Left lung (tissue), 14 donors: ENCODE measurements around the gene CCDC83. TPM values are rescaled to one million over a fixed set of nuclear protein-coding genes. Genes with fewer than 3 reads are reported as not detected.

ENCODE experiments used
- ATAC-seq: fragments of 200-7000 bp; cut with Tn5 transposase; one replicate; pipeline ENCODE4 v1.9.1; 2020; ENCODE audit warnings: moderate library complexity
- DNase-seq, 4 donors: peaks; one replicate each; pipeline ENCODE4 v3.0.0-alpha.2; 2013 to 2020
- H3K27ac ChIP-seq, 2 donors: fragments of 200-600 bp; sonication (generic) in 1 of 2; one replicate each; pipeline versions ENCODE4 v1.5.0 to v1.8.0; 2020 to 2021
- H3K27me3 ChIP-seq, 2 donors: fragments of 200-600 bp; sonication (generic) in 1 of 2; one replicate each; pipeline versions ENCODE4 v1.5.0 to v1.8.0; 2020 to 2021
- H3K36me3 ChIP-seq, 2 donors: fragments of 200-600 bp; sonication (generic) in 1 of 2; one replicate each; pipeline versions ENCODE4 v1.5.0 to v1.8.0; 2020 to 2021
- H3K4me1 ChIP-seq, 2 donors: fragments of 200-600 bp; one replicate each; pipeline ENCODE4 v1.8.0; 2021
- H3K4me3 ChIP-seq, 2 donors: fragments of 200-600 bp; sonication (generic) in 1 of 2; one replicate each; pipeline versions ENCODE4 v1.5.0 to v1.8.0; 2020 to 2021; ENCODE audit warnings: mild to moderate bottlenecking in 1 of 2
- H3K9me3 ChIP-seq, 2 donors: fragments of 200-600 bp; sonication (generic) in 1 of 2; one replicate each; pipeline versions ENCODE4 v1.5.0 to v1.8.0; 2020 to 2021
- intact Hi-C, 2 donors: fragments of 100-400 bp; cut with DNase I; formaldehyde crosslinking; loops; one replicate each; pipeline versions ENCODE4 v1.11.2 to v1.14.2; 2022
- long read RNA-seq, 12 donors: library from polyadenylated mRNA in 2 of 12; unstranded in 2 of 12; transcript quantifications; one replicate each; pipeline ENCODE4 v2.0.0 and lab custom pipeline, GENCODE V29; 2019 to 2026
- polyA plus RNA-seq, 6 donors: library from polyadenylated mRNA; unstranded; fragments of 120-200 nt; gene quantifications; one replicate each; pipeline ENCODE4 v1.2.1, GENCODE V29; 2013; ENCODE audit not compliant: insufficient read length in 6 of 6
- total RNA-seq, 2 donors: library from RNA; stranded (reverse); fragmentation: NEBNext Ultra II Directional; extraction: Animal tissue kit (Norgen Biotek cat#: 25700); gene quantifications; one replicate each; pipeline ENCODE4 v1.2.1, GENCODE V29; 2021
- TF ChIP-seq, protein P1 (sequence below), 2 donors: fragments of 200-600 bp; sonication (generic) in 1 of 2; IDR thresholded peaks; one replicate each; pipeline versions ENCODE4 v1.5.0 to v1.8.0; 2021; ENCODE audit warnings: antibody characterized with exemption in 2 of 2
- donor health status: DM: no; HTN: yes; CAD: no.
- donor health status: DM: no; HTN: no; CAD: no.

The CCDC83 gene
- total RNA-seq (not detected), polyA plus RNA-seq (not detected)
- long read RNA-seq, donor 1: 0 reads
- long read RNA-seq, donor 2: 0 reads
- long read RNA-seq, donor 3: 0 reads
- long read RNA-seq, donor 4: 0 reads
- long read RNA-seq, donor 5: 0 reads
- long read RNA-seq, donor 6: 0 reads
- long read RNA-seq, donor 7: 0 reads
- long read RNA-seq, donor 8: 0 reads
- long read RNA-seq, donor 9: 0 reads
- long read RNA-seq, donor 10: 0 reads
- long read RNA-seq, donor 11: 0 reads
- long read RNA-seq, donor 12: 0 reads

DNA sequence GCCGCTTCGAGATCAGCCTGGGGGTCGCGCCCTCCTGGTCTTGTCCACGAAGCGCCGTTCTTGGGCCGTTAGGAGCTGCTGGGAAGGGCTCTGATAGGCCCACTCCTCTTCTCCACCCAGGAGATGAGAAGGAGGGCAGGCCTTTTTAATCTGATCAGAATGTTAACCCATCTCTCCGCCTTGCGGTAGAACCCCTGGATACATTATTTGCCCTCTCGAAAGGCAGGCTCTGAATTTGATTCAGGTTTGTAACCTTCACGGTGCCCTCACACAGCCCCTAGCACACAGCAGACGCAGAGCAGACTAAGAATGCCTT is at the start of gene CCDC83:
CCDC83 (plus strand) TSS at position 43 of the 316 bp plus-strand sequence. CDS start 9,741 bp downstream, outside the sequence.
- Histone ChIP-seq H3K4me3 (peak within 1 kb of the TSS; percentile 30 to 43), H3K27me3 (no peaks in the 10 kb centered on the region), H3K9me3 (no peaks in the 10 kb centered on the region), H3K36me3 (no peaks in the 10 kb centered on the region), H3K27ac (peak within 1 kb of the TSS; percentile 83 to 91), H3K4me1 (peaks cover 3 to 15% of the 10 kb centered on the region in 2 donors)
- DNase-seq: no peak
- TF ChIP-seq, protein P1, sequence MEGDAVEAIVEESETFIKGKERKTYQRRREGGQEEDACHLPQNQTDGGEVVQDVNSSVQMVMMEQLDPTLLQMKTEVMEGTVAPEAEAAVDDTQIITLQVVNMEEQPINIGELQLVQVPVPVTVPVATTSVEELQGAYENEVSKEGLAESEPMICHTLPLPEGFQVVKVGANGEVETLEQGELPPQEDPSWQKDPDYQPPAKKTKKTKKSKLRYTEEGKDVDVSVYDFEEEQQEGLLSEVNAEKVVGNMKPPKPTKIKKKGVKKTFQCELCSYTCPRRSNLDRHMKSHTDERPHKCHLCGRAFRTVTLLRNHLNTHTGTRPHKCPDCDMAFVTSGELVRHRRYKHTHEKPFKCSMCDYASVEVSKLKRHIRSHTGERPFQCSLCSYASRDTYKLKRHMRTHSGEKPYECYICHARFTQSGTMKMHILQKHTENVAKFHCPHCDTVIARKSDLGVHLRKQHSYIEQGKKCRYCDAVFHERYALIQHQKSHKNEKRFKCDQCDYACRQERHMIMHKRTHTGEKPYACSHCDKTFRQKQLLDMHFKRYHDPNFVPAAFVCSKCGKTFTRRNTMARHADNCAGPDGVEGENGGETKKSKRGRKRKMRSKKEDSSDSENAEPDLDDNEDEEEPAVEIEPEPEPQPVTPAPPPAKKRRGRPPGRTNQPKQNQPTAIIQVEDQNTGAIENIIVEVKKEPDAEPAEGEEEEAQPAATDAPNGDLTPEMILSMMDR (IDR thresholded peaks at IDR 0.05): no peak
- intact Hi-C loops: no loop called here
- no peak for ATAC-seq

DNA sequence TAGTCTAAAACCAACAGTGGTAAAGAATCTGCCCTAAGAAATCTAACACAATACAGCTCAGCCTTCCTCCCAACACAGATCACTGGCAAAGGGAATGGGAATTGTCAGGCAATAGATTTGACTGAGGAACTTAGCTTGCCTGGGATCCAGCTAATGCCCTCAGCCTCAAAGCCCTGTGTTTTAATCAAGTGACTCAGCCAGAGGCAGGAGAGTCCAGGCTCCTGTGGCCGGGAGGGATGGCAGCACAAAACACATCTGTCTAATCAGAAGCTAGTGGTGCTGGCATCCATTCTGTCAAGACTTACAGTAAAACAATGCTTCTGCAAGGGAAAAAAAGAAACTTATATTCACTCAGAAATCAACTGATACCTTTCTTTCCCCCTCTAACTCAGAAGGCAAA is 49.8 kb upstream of the CCDC83 start:
- peaks cover 1 to 8% of the 10 kb centered on the region in 2 donors for H3K4me1 ChIP-seq
- H3K27me3 ChIP-seq: peaks cover 0 to 8% of the 10 kb centered on the region in 2 donors
- no peak for ATAC-seq
- TF ChIP-seq, protein P1 (IDR thresholded peaks at IDR 0.05): no peak
- H3K4me3 ChIP-seq: no peak overlapping the region
- no peak overlapping the region for H3K27ac ChIP-seq
- no peak for DNase-seq
- no peaks in the 10 kb centered on the region for H3K36me3 ChIP-seq
- intact Hi-C loops: no loop called here
- no peaks in the 10 kb centered on the region for H3K9me3 ChIP-seq

- TF ChIP-seq, protein P1 (IDR thresholded peaks at IDR 0.05): no peak
- Histone ChIP-seq H3K4me3 (no peak overlapping the region), H3K4me1 (peaks cover 3 to 13% of the 10 kb centered on the region in 2 donors), H3K36me3 (no peaks in the 10 kb centered on the region), H3K27me3 (peaks cover 0 to 14% of the 10 kb centered on the region in 2 donors), H3K27ac (no peak overlapping the region), H3K9me3 (no peaks in the 10 kb centered on the region)
- DNase-seq: no peak
- ATAC-seq: no peak
- intact Hi-C loops: no loop called here
Observed at GRCh38 chr11:85806016-85806415, 49.2 kb upstream of the CCDC83 start.

- Histone ChIP-seq H3K9me3 (no peaks in the 10 kb centered on the region), H3K27ac (no peak overlapping the region), H3K36me3 (no peaks in the 10 kb centered on the region), H3K27me3 (peaks cover 0 to 23% of the 10 kb centered on the region in 2 donors), H3K4me3 (no peak overlapping the region), H3K4me1 (peaks cover 3 to 17% of the 10 kb centered on the region in 2 donors)
- DNase-seq (no peak), ATAC-seq (no peak)
- intact Hi-C loops: no loop called here
- TF ChIP-seq, protein P1 (IDR thresholded peaks at IDR 0.05): no peak
Observed at GRCh38 chr11:85806876-85807275, 48.3 kb upstream of the CCDC83 start.

- H3K36me3 ChIP-seq: no peaks in the 10 kb centered on the region
- H3K27me3 ChIP-seq: peaks cover 0 to 28% of the 10 kb centered on the region in 2 donors
- TF ChIP-seq, protein P1 (IDR thresholded peaks at IDR 0.05): no peak
- no peaks in the 10 kb centered on the region for H3K9me3 ChIP-seq
- peaks cover 3 to 17% of the 10 kb centered on the region in 2 donors for H3K4me1 ChIP-seq
- intact Hi-C loops: no loop called here
- no peak for ATAC-seq
- no peak for DNase-seq
- no peak overlapping the region for H3K27ac ChIP-seq
- H3K4me3 ChIP-seq: no peak overlapping the region
Observed at GRCh38 chr11:85809191-85809590, 46.0 kb upstream of the CCDC83 start.
